Activated CD4-positive, CD25-positive, alpha-beta regulatory T cell treated with anti-CD3 and anti-CD28 coated beads, Interleukin-2, amount 50 U/mL, for 72 hours (primary cell): Measurements from ENCODE around the gene FLNC.

Source experiments
- DNase-seq: peaks from one replicate; pipeline ENCODE4 v3.0.0; 2021

FLNC gene

GRCh38 chr7:128833946-128834325, 3.7 kb downstream of the FLNC start:
- DNase-seq = no peak

- no peak for DNase-seq
Observed at GRCh38 chr7:128835231-128835751, 5.1 kb downstream of the FLNC start.

GRCh38 chr7:128835790-128836641, 5.8 kb downstream of the FLNC start:
- no peak for DNase-seq

- no peak for DNase-seq
Observed at GRCh38 chr7:128836729-128837348, 6.6 kb downstream of the FLNC start.

GRCh38 chr7:128837521-128837921, 7.3 kb downstream of the FLNC start:
- DNase-seq = no peak

- DNase-seq = no peak
Observed at GRCh38 chr7:128838109-128838779, 8.0 kb downstream of the FLNC start.

- no peak for DNase-seq
Observed at GRCh38 chr7:128838981-128839731, 8.9 kb downstream of the FLNC start.

GRCh38 chr7:128839751-128840177, 9.6 kb downstream of the FLNC start:
- DNase-seq = no peak

- no peak for DNase-seq
Observed at GRCh38 chr7:128840326-128841170, 10.3 kb downstream of the FLNC start.

GRCh38 chr7:128841171-128841690, 11.0 kb downstream of the FLNC start:
- no peak for DNase-seq

- DNase-seq = peak; percentile 65
Observed at GRCh38 chr7:128841921-128842673, 11.9 kb downstream of the FLNC start.

GRCh38 chr7:128842674-128843641, 12.8 kb downstream of the FLNC start:
- no peak for DNase-seq

- no peak for DNase-seq
Observed at GRCh38 chr7:128843938-128844621, 13.9 kb downstream of the FLNC start.

GRCh38 chr7:128844777-128845311, 14.6 kb downstream of the FLNC start:
- DNase-seq = no peak

GRCh38 chr7:128845475-128845874, 15.3 kb downstream of the FLNC start:
- DNase-seq = no peak

- DNase-seq = no peak
Observed at GRCh38 chr7:128845987-128846386, 15.8 kb downstream of the FLNC start.

GRCh38 chr7:128846781-128847444, 16.7 kb downstream of the FLNC start:
- DNase-seq = no peak

- DNase-seq = no peak
Observed at GRCh38 chr7:128847721-128848211, 17.6 kb downstream of the FLNC start.
